Kidney (tissue), 14 donors: ENCODE data around the gene ANO2. TPM values are rescaled to one million over a fixed set of nuclear protein-coding genes. Genes with fewer than 3 reads are reported as not detected.

Experiments
- DNase-seq, 5 donors: peaks; one replicate each; pipeline ENCODE4 v3.0.0-alpha.2; 2013 to 2020
- FAIRE-seq: peaks from 2 replicates; lab custom pipeline; 2012; peaks lifted over from hg19 to GRCh38; lab: Jason Lieb, UNC
- H3K27ac ChIP-seq, 2 donors: one replicate each; pipeline ENCODE4 v1.7.0; 2013; ENCODE audit warnings: low read depth in 2 of 2, low read length in 2 of 2, inconsistent platforms in 1 of 2
- H3K27me3 ChIP-seq: one replicate; pipeline ENCODE4 v1.7.1; 2013; ENCODE audit warnings: low read length, inconsistent platforms; ENCODE audit not compliant: control insufficient read depth, insufficient read depth
- H3K36me3 ChIP-seq, 3 donors: one replicate each; pipeline versions ENCODE4 v1.7.0 to v1.7.1; 2013; ENCODE audit warnings: low read length in 3 of 3, control low read depth in 1 of 3, inconsistent platforms in 1 of 3; ENCODE audit not compliant: insufficient read depth in 3 of 3, control insufficient read depth in 2 of 3
- H3K4me1 ChIP-seq, 3 donors: one replicate each; pipeline versions ENCODE4 v1.7.0 to v1.7.1; 2013; ENCODE audit warnings: low read length in 3 of 3, inconsistent platforms in 1 of 3, low read depth in 1 of 3; ENCODE audit not compliant: control insufficient read depth in 2 of 3, insufficient read depth in 2 of 3
- H3K4me3 ChIP-seq, 3 donors: one replicate each; pipeline versions ENCODE4 v1.7.0 to v1.8.1; 2013; ENCODE audit warnings: low read length in 3 of 3, control low read depth in 1 of 3, inconsistent platforms in 1 of 3
- H3K9ac ChIP-seq, 3 donors: one replicate each; pipeline versions ENCODE4 v1.7.0 to v1.7.1; 2013; ENCODE audit warnings: low read length in 3 of 3, control low read depth in 1 of 3, inconsistent platforms in 1 of 3
- H3K9me3 ChIP-seq, 3 donors: one replicate each; pipeline versions ENCODE4 v1.7.0 to v1.7.1; 2013; ENCODE audit warnings: low read length in 3 of 3, control low read depth in 1 of 3, inconsistent platforms in 1 of 3; ENCODE audit not compliant: control insufficient read depth in 2 of 3, insufficient read depth in 1 of 3
- intact Hi-C: fragments of 100-400 bp; cut with DNase I; formaldehyde crosslinking; loops from one replicate; pipeline ENCODE4 v1.11.1; 2022
- polyA plus RNA-seq: library from polyadenylated mRNA; stranded (reverse); fragments of 350-450 nt; fragmentation: Illumina TruSeq; extraction: RNeasy Lipid Tissue Mini Kit (QIAGEN cat#74804); gene quantifications from one replicate; pipeline ENCODE4 v1.2.3, GENCODE V29; 2014; ENCODE audit warnings: low read depth, low replicate concordance; ENCODE audit not compliant: insufficient read depth
- total RNA-seq: library from RNA; stranded (reverse); fragmentation: NEBNext Ultra II Directional; extraction: Animal tissue kit (Norgen Biotek cat#: 25700); gene quantifications from one replicate; pipeline ENCODE4 v1.2.1, GENCODE V29; 2021
- TF ChIP-seq, protein P1 (sequence below): IDR thresholded peaks from 3 replicates; pipeline ENCODE4 v1.5.1; 2012; ENCODE audit warnings: mild to moderate bottlenecking, moderate library complexity, borderline replicate concordance; ENCODE audit not compliant: insufficient read depth; ENCODE audit errors: extremely low read depth
- donor health status: control.
- donor health status: control.
- donor health status: control.
- donor health status: control.
- donor health status: control.
- donor health status: DM: yes; HTN: yes; CAD: no.
- donor health status: Normal renal cell carcinoma (clear cell type).

Gene ANO2
- total and polyA plus RNA-seq, 2 donors from 2014 or later: 0.34 to 4.4 TPM

DNA sequence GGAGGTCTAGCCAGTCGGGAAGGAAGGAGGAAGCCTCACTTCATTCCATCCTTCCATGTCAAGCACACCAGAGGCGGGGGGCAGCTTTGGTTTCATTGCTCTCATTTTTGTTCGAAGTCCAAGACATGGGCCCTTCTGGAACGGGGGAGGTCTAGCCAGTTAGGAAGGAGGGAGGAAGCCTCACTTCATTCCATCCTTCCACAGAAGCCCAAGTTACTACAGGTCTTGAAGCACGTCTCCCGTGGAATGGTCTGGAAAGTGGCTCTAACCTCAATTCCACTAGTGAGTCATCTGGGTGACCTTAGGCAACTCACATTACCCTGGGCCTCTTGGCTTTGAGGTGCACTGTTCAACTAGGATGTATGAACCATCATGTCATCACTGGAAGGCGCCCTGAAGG is 356.9 kb downstream of the ANO2 start:
- Histone ChIP-seq H3K9me3 (no peaks in the 10 kb centered on the region), H3K4me3 (no peak overlapping the region), H3K9ac (no peak overlapping the region), H3K4me1 (no peaks in the 10 kb centered on the region), H3K27me3 (no peaks in the 10 kb centered on the region), H3K36me3 (no peaks in the 10 kb centered on the region), H3K27ac (no peak overlapping the region)
- FAIRE-seq (no peak), DNase-seq (no peak)
- TF ChIP-seq, protein P1, sequence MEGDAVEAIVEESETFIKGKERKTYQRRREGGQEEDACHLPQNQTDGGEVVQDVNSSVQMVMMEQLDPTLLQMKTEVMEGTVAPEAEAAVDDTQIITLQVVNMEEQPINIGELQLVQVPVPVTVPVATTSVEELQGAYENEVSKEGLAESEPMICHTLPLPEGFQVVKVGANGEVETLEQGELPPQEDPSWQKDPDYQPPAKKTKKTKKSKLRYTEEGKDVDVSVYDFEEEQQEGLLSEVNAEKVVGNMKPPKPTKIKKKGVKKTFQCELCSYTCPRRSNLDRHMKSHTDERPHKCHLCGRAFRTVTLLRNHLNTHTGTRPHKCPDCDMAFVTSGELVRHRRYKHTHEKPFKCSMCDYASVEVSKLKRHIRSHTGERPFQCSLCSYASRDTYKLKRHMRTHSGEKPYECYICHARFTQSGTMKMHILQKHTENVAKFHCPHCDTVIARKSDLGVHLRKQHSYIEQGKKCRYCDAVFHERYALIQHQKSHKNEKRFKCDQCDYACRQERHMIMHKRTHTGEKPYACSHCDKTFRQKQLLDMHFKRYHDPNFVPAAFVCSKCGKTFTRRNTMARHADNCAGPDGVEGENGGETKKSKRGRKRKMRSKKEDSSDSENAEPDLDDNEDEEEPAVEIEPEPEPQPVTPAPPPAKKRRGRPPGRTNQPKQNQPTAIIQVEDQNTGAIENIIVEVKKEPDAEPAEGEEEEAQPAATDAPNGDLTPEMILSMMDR: no peak
- intact Hi-C loops: no loop called here

- DNase-seq: peak in 4 of 5 donors; percentile 84 to 88 (median 87)
Measured at GRCh38 chr12:5587711-5588121, 357.3 kb downstream of the ANO2 start.

GRCh38 chr12:5586201-5586600 is 358.9 kb downstream of the ANO2 start:
- H3K9ac ChIP-seq: no peak overlapping the region
- no peaks in the 10 kb centered on the region for H3K36me3 ChIP-seq
- intact Hi-C loops: no loop called here
- H3K27ac ChIP-seq: no peak overlapping the region
- FAIRE-seq: no peak
- peaks cover 0 to 5% (median 0%) of the 10 kb centered on the region in 3 donors for H3K4me1 ChIP-seq
- DNase-seq: no peak
- no peaks in the 10 kb centered on the region for H3K27me3 ChIP-seq
- no peak overlapping the region for H3K4me3 ChIP-seq
- TF ChIP-seq, protein P1: no peak
- no peaks in the 10 kb centered on the region for H3K9me3 ChIP-seq

More at GRCh38 chr12:5587711-5588121, 357.3 kb downstream of the ANO2 start:
- H3K4me3 ChIP-seq: no peak overlapping the region
- no peak overlapping the region for H3K9ac ChIP-seq
- intact Hi-C loops: no loop called here
- no peak overlapping the region for H3K27ac ChIP-seq
- no peaks in the 10 kb centered on the region for H3K36me3 ChIP-seq
- H3K4me1 ChIP-seq: peaks cover 0 to under 1% (median 0%) of the 10 kb centered on the region in 3 donors
- no peak for FAIRE-seq
- no peaks in the 10 kb centered on the region for H3K27me3 ChIP-seq
- H3K9me3 ChIP-seq: no peaks in the 10 kb centered on the region
- TF ChIP-seq, protein P1: no peak

DNA sequence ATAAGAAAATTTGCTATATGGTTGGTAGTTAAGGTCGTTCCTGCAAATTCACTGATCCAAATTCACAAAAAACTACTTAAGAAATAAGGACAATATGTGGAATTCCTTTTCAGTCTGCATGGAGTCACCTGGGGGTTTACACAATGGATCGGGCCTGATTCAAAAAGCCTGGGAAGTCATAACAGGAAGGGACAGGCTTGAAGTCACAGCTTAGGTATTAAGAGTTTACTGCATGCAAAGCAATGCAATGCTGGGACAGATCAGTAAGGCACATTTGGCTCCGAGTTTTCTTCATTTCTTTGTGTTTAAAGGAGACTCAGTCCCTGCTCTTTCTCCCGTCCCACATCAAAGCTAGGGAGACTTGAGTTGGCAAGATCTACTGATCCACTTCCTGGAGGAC is 359.9 kb downstream of the ANO2 start:
- TF ChIP-seq, protein P1: no peak
- Histone ChIP-seq H3K4me1 (peaks cover 0 to 5% (median 0%) of the 10 kb centered on the region in 3 donors), H3K4me3 (no peak overlapping the region), H3K27ac (no peak overlapping the region), H3K9ac (no peak overlapping the region), H3K27me3 (no peaks in the 10 kb centered on the region), H3K36me3 (no peaks in the 10 kb centered on the region), H3K9me3 (no peaks in the 10 kb centered on the region)
- intact Hi-C loops: no loop called here
- DNase-seq (no peak), FAIRE-seq (no peak)
